T follicular helper cell (primary cell): ENCODE measurements around the gene OXSR1.

Experiments
- DNase-seq: peaks from one replicate; pipeline ENCODE4 v3.0.0-alpha.2; 2020; ENCODE audit warnings: low read depth
- total RNA-seq, 2 experiments: gene quantifications; one replicate each; lab custom pipeline; 2026; lab: John Stamatoyannopoulos, UW

The OXSR1 gene
- 114 to 139 reads per million in 2 experiments for total RNA-seq

DNA sequence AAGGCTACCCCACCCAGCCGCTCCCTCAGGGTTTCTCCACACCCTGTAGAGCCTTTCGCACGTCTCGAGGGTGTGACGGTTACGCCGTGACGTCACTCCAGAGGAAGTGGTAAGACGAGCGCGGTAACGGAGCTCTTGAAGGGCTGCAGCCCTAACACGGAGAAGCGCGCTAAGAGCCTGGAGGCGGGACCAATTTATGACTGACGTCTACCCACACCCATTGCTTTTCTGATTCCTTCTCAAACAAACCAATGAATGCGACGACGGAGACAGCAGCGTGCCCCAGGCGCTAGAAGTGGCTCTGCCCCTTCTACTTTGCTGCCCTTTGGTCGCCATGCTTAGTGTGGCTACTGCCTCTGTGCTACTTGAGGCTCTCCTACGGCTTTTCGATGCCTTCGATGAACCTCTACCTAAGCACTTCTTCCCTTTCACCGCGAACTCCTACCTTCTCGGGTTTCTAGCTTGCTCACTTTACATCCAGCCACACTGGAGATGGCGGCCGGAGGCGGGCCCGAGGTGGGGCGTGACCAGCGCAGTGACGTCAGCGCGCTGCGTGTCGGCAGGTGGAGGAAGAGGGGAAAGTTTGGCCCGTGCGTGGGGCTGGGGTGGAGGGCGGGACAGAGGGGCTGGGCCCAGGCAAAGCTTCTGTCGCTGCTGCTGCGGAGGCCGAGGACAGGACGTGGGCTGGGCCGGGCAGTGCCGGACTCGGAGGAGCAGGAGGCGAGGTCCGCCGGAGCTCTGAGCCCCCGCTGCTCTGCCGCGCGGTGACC lies at the start of gene OXSR1:
Gene OXSR1, plus strand, starts transcription at position 586 of the 770 bp plus-strand sequence. CDS start 340 bp downstream, outside the sequence.
- peak; percentile 95 for DNase-seq

DNA sequence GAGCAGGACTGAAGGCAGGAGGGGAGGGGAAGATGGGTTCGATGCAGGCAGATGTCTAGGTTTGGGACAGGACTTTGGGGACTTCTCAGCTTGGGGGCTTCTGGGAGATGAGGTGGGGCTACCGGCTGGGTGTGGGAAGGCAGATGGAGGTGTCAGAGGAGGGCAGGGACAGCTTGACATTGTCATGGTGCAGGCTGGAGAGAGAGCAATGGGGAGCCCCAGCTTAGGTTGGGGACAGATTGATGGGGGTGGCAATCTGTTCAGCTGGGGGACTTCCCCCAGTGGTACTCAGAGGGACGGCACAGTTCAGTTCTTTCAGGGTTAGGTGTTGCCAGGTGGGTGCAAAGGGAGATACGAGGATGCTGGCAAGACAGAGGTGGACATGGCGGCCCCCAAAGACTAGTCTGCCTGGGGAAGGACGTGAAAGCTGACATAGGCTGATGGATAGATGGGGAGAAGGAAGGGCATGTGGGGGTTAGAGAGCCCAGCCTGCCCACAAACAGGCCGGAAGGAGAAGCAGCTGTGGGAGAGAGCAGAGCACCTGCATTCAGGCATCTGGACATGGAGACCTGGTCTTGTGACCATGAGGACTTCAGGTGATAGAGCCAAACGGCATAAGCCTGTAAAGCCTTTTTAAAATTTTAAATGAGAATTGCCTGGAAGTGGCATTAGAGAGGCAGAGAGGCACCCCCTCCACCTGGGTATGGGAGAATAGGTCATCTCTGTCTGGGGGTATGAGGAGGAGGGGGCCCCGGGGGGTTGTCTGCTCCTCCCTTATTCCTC lies 49.5 kb upstream of the OXSR1 start:
- no peak for DNase-seq

DNA sequence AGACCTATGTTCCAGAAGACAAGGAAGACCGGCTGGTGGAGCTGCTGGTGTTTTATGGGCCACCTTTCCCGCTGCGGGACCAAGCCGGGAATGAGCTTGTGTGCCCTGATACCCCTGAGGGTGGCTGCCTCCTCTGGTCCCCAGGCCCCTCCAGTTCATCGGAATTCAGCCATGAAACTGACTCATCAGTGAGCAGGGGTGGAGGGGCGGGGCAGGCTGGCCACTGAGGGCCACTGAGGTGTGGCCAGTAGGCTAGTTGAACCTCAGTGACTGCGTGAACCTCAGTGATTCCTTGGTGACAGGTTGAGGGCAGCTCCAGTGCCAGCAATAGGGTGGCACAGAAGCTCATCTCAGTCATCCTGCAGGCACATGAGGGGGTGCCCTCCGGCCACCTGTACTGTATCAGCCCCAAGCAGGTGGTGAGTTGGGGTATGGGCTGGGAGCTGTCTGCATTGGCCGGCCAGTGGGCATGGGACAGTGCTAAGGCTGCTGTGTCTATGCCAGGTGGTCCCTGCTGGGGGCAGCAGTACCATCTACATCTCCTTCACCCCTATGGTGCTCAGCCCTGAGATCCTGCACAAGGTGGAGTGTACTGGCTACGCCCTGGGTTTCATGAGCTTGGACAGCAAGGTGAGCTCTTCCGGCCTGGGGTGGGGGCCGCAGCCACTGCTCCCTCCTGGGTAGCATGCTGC lies 48.7 kb upstream of the OXSR1 start:
- DNase-seq: no peak

DNA sequence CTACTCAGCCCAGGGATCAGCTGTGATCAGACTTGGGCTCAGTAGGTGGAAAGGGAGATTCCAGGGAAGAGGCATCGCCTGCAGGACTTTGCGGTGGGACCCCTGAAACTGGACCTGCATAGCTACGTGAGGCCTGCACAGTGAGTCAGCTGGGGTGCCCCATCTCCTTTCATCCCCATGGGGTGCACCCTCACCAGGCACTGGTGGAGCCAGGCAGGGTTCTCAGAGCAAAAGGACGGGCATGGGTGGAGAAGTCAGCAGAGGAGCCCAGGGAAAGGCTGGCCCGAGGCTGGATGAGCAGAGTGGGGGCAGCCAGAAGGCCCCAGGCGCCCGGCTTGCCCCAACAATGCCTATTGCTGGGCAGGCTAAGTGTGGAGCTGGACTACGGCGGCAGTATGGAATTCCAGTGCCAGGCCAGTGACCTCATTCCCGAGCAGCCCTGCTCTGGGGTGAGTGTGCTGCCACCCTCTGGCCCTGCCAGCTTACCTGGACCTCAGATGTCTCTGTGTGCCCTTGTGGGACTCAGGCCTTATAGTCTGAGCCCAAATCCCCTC lies 48.1 kb upstream of the OXSR1 start:
- no peak for DNase-seq

DNA sequence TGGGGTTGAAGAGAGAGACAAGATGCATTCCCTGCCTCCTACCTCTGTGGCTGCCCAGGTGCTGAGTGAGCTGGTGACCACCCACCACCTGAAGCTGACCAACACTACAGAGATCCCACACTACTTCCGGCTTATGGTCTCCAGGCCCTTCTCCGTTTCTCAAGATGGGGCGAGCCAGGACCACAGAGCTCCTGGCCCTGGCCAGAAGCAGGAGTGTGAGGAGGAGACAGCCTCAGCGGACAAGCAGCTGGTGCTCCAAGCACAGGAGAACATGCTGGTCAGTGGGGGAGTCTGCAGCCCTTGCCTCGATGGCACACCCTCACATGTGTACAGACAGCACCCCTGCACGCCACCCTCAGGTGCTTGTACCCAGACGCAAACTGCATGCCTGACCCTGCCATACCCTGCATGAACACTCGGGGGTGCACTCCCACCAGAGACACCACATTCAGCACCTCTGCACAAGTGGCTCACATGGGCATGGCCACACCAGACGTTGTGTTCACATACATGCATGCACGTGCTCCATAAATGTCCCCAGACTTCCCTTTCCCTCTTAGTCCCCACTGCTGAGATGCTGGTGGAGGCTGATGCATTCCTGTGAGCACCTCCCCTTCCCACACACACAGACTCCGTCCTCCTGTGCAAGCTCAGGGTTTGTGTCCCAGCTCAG lies 47.5 kb upstream of the OXSR1 start:
- DNase-seq: peak; percentile 55

DNA sequence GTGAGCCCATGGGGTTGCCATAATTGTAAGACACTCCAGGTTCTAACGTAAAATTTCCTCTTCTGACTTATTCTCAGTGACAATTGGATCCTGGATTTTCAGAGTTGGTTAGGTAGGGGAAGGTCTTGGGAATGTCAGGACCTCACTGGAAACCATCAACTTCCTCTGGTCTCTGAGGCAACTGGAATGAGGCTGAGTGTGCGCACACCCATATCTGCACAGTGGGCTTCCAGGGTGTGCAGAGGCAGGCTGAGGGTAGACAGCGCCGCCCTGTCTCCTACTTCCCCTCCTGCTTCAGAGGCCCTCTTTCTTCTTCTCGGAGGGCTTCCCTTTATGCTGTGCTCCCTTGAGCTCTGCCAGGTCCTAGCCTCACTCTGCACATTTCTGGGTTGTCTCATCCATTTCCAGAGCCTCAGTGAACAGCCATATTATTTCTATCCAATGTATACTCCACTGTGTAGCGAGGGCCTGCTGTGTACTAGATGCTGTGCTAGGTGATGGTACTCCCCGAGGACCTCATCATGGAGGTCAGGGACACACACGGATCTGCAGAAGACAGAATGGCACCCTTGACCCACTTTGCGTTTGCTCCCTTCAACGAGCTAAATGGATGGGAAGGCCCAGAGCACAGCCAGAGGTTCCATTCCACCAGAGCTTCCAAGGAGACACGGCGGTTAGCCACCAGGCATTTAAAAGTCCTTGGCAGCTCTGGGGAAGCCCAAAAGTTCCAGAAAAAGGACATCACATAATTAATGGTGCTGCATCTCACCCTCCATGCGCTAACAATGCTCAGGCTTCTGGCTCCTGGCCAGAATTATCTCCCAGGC lies 46.7 kb upstream of the OXSR1 start:
- DNase-seq: no peak

DNA sequence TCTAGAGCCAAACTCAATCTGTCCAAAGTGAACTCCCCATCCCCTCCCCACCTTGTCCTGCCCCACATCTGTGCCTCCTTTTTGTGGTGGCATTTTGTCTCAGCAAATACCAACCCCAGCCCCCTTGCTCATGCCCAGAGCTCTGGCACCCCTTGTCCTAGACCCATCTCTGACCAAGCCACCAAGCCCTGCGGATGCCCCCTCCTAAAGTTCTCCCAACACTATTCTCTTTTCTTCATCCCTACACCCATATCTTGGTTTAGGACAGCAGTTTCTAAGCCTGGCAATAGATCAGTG lies 46.1 kb upstream of the OXSR1 start:
- DNase-seq: no peak

DNA sequence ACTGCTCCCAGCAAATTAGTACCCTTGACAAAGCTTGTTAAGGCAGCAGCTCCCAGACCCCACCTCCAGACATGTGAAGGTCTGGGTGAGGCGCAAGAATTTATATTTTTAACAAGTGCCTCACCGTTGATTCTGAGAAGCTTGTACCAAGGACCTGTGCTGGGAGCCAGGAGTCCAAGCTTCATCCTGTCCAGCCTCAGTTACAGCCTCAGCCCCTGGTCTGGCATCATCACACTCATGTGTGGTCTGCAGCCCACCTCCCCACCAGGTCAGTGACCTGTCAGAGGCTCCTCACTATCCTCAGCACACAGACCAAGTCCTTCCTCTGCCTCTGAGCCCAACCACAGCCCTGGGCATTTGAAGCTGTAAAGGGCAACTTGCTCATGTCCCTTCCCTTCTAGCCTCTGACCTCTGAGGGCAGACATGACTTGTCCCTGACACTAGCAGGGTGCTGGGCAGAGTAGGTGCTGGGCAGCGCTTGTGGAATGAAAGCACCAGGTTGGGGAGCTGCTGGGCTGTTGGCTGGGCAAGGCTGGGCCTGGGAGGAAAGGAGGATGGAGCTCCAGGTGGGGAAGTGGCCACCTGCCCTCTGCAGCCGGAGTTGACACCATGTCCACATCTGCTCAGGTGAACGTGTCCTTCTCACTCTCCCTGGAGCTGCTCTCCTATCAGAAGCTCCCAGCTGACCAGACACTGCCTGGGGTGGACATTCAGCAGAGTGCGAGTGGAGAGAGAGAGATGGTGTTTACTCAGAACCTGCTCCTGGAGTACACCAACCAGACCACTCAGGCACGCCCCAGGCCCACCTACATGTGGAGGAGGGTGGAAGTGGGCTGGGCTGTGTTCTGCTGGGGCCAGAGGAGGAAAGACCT lies 45.3 kb upstream of the OXSR1 start:
- DNase-seq: no peak

DNA sequence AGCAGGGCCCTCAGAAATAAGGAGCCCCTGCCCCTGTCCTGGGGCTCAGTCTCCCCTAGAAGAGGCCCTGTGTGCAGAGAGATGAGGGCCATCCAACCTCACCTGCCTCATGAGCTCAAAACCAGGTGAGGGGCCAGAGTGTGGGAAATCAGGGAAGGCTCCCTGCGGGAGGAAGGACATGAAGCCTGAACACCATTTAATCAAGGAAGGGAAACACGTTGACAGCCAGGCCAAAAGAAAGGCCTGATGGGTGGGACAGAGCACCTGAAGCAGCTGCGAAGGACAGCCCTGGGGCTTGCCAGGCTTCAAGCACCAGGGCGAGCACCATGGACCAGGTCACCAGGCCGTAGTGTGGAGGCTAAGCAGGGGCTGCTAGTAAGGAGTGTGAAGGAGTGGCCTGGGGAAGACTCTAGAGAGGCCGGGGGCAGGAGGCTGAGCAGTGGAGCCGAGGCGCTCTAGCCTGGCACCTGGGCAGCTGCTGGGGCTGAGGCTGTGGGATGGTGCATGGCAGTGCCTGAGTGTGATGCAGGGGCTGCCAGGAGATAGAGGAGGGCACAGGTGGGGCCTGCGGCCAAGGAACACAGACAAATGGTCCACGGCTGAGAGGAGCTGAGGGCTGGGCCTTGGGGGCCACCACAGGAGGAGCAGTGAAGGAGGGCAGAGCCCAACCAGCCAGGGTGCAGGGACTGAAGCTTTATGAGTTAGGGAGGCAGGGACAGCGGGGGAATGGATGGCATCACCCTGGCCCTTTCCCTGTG lies 44.5 kb upstream of the OXSR1 start:
- DNase-seq: no peak

DNA sequence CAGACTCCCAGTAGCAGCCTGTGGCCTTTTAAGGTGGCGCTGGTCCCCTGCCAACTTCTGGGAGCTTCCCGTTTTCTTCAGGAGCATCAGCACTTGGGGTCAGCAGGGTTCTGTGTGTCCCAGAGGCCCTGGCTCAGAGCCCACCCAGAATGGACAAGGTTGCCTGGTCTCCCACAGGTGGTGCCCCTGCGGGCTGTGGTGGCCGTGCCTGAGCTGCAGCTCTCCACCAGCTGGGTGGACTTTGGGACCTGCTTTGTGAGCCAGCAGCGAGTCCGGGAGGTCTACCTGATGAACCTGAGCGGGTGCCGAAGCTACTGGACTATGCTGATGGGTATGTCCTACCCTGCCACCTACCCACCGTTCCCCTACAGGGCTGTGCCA lies 43.9 kb upstream of the OXSR1 start:
- DNase-seq: no peak

DNA sequence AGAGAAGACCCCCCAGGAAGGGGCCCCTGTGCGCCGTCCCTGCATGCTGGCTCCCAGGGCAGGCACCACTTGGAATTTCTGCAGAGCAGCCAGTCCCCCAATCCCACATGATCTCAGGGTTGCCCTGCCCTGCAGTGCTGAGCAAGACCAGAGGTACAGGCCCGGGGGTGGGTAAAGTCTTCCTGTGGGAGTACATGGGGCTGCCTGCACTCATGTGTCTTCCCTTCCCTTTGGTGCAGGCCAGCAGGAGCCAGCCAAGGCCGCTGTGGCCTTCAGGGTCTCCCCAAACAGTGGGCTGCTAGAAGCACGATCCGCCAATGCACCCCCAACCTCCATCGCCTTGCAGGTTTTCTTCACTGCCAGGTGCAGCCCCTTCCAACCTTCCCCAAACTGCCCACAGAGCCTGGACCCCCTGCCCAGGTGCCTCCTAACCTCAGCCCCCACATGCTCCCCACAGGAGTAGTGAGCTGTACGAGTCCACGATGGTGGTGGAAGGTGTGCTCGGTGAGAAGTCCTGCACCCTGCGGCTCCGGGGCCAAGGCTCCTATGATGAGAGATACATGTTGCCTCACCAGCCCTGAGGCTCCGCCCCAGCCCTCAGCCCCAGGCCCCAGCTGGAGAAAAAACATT lies 43.4 kb upstream of the OXSR1 start:
- no peak for DNase-seq

DNA sequence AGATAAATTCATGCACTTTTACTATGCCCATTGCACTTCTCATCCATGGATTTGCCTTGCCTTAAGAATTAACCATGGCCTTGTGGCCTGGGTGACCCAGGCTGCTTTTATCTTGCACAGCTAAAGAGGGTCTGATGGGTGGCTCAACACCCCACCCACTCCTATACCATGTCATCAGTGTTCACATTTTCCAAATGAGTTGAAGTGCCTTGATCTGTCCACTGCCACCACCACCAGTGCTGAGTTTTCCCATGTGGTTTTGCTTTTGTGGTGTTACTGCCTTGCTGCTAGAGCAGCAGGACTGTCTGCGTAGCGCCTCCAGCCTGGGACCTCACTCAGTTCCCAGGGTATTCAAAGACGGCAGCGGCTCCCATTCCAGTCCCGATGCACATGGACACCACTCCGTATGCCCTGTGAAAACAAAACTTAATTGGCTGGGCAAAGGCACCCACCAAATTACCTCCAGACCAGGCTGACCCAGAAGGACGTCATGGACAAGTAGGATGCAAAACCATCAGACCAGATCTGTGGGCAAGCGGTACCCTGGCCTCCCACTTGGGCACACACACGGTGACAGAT lies 42.5 kb upstream of the OXSR1 start:
- no peak for DNase-seq

DNA sequence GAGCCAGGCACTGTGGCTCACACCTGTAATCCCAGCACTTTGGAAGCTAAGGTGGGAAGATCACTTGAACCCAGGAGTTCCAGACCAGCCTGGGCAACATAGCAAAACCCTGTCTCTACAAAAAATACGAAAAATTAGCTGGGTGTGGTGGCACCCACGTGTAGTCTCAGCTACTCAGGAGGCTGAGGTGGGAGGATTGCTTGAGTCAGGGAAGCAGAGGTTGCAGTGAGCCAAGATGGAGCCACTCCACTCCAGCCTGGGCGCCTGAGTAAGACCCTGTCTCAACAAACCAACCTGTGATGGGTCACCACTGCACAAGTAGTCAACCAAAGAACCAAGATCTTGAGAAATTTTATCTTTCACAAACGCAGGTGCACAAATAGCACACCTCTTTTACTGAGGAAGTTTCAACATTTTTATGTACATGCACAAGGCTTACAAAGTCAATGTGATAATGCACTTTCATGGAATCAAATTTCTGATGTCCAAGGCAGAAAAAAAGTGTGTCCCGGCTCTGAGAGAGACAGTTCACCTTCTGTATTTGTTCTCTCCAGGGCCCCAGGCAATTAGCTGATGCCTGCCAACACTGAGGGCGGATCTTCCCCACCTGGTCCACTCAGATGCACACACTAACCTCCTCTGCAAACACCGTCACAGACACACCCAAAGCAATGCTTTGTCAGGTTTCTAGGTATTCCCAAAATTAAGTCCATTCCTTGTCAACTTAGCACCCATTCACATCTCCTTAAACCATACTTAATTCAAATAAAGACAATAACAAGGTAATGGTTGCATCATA lies 40.8 kb upstream of the OXSR1 start:
- no peak for DNase-seq

DNA sequence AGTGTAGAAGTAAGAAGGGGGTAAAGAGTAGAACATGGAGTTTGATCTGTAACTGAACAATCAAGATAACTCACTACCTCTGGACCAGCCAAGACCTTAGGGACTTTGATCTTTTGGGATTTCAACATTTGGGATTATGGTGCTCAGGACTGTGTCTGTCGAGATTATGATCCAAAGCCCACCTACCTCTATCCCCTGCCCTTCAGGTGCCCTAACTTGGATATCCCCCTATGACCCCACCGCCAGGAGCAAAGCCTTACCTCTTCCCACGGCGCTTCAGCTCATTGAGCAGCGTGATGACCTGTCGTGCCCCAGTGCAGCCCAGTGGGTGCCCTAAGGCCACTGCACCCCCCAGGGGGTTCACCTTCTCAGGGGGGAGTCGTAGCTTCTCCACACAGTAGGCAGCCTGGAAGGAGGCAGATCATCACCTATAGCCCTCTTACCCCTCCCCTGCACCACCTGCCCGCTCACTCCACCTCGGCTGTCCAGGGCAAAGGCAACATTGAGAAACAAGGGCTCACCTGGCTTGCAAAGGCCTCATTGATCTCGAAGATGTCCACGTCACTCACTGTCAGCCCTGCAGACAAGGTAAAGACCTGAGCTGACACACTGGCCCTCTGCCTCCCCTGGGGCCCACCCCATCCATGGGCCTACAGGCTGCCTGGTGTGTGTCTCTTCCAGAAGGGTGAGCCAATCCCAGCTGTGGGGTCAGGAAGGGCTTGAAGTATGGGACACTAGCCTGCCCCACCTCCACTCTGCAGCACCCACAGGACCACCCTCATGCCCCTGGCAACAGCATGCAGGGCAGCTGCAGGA lies 39.8 kb upstream of the OXSR1 start:
- DNase-seq: no peak

DNA sequence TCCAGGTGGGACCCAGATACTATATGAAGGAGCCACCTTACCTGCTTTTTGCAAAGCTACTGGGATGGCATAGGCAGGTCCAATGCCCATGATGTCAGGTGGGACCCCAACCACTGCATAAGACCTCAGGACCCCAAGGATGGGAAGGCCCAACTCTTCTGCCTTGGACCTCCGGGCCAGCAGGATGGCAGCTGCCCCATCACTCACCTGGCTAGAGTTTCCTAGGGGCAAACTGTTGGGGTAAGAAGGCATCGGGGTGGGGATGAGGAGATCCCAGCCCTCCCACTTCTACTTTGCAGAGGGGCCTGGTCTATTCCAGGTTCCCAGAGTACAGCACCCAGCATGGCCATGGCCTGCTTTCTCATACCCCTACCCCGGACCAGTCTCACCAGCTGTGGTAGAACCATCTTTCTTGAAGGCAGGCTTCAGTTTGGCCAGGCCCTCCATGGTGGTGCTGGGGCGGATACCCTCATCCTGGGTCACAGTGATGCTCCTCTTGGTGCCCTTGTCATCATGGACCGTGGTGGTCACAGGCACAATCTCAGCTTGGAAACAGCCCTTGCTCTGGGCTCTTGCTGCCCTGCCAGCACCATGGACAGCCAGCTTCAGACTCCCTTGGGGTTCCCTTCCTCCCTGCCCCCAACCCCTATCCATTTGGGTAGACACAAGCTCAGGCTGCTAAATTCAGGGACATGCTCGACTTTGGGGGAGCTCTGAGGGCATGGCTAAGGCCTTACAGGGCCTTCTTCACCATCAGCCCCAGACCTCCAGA lies 39.0 kb upstream of the OXSR1 start:
- no peak for DNase-seq
